Fibroblast of lung (primary cell): ENCODE results near the gene PIAS4. TPM values are rescaled to one million over a fixed set of nuclear protein-coding genes. Genes with fewer than 3 reads are reported as not detected.

Experiments
- DNase-seq, 2 donors: peaks; one replicate each; pipeline versions ENCODE4 v3.0.0 to v3.0.0-alpha.2; 2010; ENCODE audit warnings: low read depth in 2 of 2
- H2AFZ ChIP-seq: 2 replicates; pipeline ENCODE4 v1.5.1; 2012; ENCODE audit warnings: low read length, control low read depth, inconsistent platforms
- H3K27ac ChIP-seq: 2 replicates; pipeline ENCODE4 v1.5.1; 2011; ENCODE audit warnings: low read length, control low read depth; ENCODE audit not compliant: insufficient read depth
- H3K27me3 ChIP-seq: 2 replicates; pipeline ENCODE4 v1.5.1; 2011; ENCODE audit warnings: mild to moderate bottlenecking, low read length; ENCODE audit not compliant: control insufficient read depth, insufficient read depth
- H3K36me3 ChIP-seq: 2 replicates; pipeline ENCODE4 v1.5.1; 2011; ENCODE audit warnings: low read length; ENCODE audit not compliant: control insufficient read depth, insufficient read depth
- H3K4me1 ChIP-seq: 2 replicates; pipeline ENCODE4 v1.5.1; 2011; ENCODE audit warnings: low read length; ENCODE audit not compliant: control insufficient read depth, insufficient read depth; ENCODE audit errors: extremely low read depth
- H3K4me2 ChIP-seq: 2 replicates; pipeline ENCODE4 v1.5.1; 2011; ENCODE audit warnings: low read length, control low read depth; ENCODE audit not compliant: insufficient read depth; ENCODE audit errors: extremely low read depth
- H3K4me3 ChIP-seq, 4 experiments: fragments of 200-600 bp in 1 of 4; sonication (generic) in 1 of 4; replicated peaks in 1 of 4; 2 replicates each; pipeline ENCODE4 v1.5.1; 2011 to 2016; ENCODE audit warnings: low read length in 4 of 4, low read depth in 3 of 4, mild to moderate bottlenecking in 3 of 4, control low read depth in 2 of 4, inconsistent platforms in 1 of 4, mixed read lengths in 1 of 4; ENCODE audit not compliant: insufficient read depth in 1 of 4; ENCODE audit errors: control extremely low read depth in 1 of 4
- H3K79me2 ChIP-seq: 2 replicates; pipeline ENCODE4 v1.5.1; 2012; ENCODE audit warnings: mild to moderate bottlenecking, low read length, inconsistent platforms; ENCODE audit not compliant: control insufficient read depth, insufficient read depth
- H3K9ac ChIP-seq: 2 replicates; pipeline ENCODE4 v1.5.1; 2011; ENCODE audit warnings: mild to moderate bottlenecking, low read length, control low read depth; ENCODE audit not compliant: insufficient read depth
- H3K9me3 ChIP-seq: 2 replicates; pipeline ENCODE4 v1.5.1; 2012; ENCODE audit warnings: low read depth, low read length; ENCODE audit not compliant: control insufficient read depth, insufficient read depth
- H4K20me1 ChIP-seq: 2 replicates; pipeline ENCODE4 v1.5.1; 2011; ENCODE audit warnings: low read length; ENCODE audit not compliant: control insufficient read depth, insufficient read depth; ENCODE audit errors: extremely low read depth
- CTCF ChIP-seq, 2 donors: IDR thresholded peaks in 1 of 2; conservative IDR thresholded peaks in 1 of 2; 1 replicate in 1 of 2; 2 replicates in 1 of 2; pipeline ENCODE4 v1.5.1; 2011 to 2012; ENCODE audit warnings: low read length in 2 of 2, control low read depth in 1 of 2, inconsistent platforms in 1 of 2, low read depth in 1 of 2, mild to moderate bottlenecking in 1 of 2
- EZH2 ChIP-seq: IDR thresholded peaks from 2 replicates; pipeline ENCODE4 v1.5.1; 2012; ENCODE audit warnings: low read length, control low read depth, mild to moderate bottlenecking; ENCODE audit errors: missing control alignments
- polyA plus RNA-seq, 2 donors: library from polyadenylated mRNA; depleted of rRNA in 1 of 2; stranded (reverse) in 1 of 2; unstranded in 1 of 2; fragments of >200 nt; gene quantifications; 2 replicates each; pipeline ENCODE4 v1.2.1, GENCODE V29; 2011 to 2012; ENCODE audit warnings: missing spikeins in 1 of 2
- total RNA-seq: library from RNA; depleted of rRNA; stranded (reverse); fragments of >200 nt; gene quantifications from 2 replicates; pipeline ENCODE4 v1.2.1, GENCODE V29; 2014

Gene PIAS4
- total and polyA plus RNA-seq, 2 donors (not counting 1 experiment from before 2014, with no cell fraction given) = 6.6 to 14.9 TPM

GRCh38 chr19:3970808-3971598 lies 36.5 kb upstream of the PIAS4 start, which contains the start of gene DAPK3:
DAPK3 (minus strand) TSS chr19:3971099; CDS start chr19:3969735, 1,364 bp downstream.
- no peak within 1 kb of the TSS for H2AFZ ChIP-seq
- peaks cover 18% of the 10 kb centered on the region for H3K36me3 ChIP-seq
- H3K4me2 ChIP-seq = peak within 1 kb of the TSS; percentile 95
- H4K20me1 ChIP-seq = no peaks in the 10 kb centered on the region
- H3K9ac ChIP-seq = peak within 1 kb of the TSS; percentile 96
- peak within 1 kb of the TSS; percentile 97 for H3K27ac ChIP-seq
- H3K4me1 ChIP-seq = peaks cover 15% of the 10 kb centered on the region
- no peaks in the 10 kb centered on the region for H3K27me3 ChIP-seq
- H3K4me3 ChIP-seq = peak within 1 kb of the TSS; percentile 62 to 92 (median 86)
- DNase-seq = peak; percentile 97
- peaks cover 43% of the 10 kb centered on the region for H3K79me2 ChIP-seq
- no peak for TF ChIP-seq EZH2
- no peak for TF ChIP-seq CTCF (conservative IDR thresholded peaks at IDR 0.05 in 1 of 2, IDR thresholded peaks at IDR 0.05 in 1 of 2; ENCODE audit: low read depth in 1 of 2, low read length in 2 of 2)
- no peaks in the 10 kb centered on the region for H3K9me3 ChIP-seq

DNA sequence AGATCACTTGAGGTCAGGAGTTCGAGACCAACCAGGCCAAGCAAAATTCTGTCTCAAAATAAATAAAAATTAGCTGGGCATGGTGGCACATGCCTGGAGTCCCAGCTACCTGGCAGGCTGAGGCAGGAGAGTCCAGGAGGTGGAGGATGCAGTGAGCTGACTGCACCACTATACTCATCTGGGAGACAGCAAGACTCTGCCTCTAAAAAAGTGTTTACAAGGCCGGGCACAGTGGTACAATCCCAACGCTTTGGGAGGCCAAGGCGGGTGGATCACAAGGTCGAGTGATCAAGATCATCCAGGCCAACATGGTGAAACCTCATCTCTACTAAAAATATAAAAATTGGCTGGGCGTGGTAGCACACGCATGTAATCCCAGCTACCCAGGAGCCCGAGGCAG lies 32.4 kb upstream of the PIAS4 start:
- no peak overlapping the region for H3K9ac ChIP-seq
- no peak for TF ChIP-seq EZH2
- no peak for TF ChIP-seq CTCF (conservative IDR thresholded peaks at IDR 0.05 in 1 of 2, IDR thresholded peaks at IDR 0.05 in 1 of 2; ENCODE audit: low read depth in 1 of 2, low read length in 2 of 2)
- peaks cover 3% of the 10 kb centered on the region for H4K20me1 ChIP-seq
- H3K9me3 ChIP-seq = no peaks in the 10 kb centered on the region
- H3K27ac ChIP-seq = no peak overlapping the region
- no peaks in the 10 kb centered on the region for H3K27me3 ChIP-seq
- DNase-seq = no peak
- peaks cover 50% of the 10 kb centered on the region for H3K79me2 ChIP-seq
- H3K4me2 ChIP-seq = no peak overlapping the region
- H3K4me1 ChIP-seq = no peaks in the 10 kb centered on the region
- H2AFZ ChIP-seq = no peak overlapping the region
- no peak overlapping the region for H3K4me3 ChIP-seq
- H3K36me3 ChIP-seq = peaks cover 42% of the 10 kb centered on the region

DNA sequence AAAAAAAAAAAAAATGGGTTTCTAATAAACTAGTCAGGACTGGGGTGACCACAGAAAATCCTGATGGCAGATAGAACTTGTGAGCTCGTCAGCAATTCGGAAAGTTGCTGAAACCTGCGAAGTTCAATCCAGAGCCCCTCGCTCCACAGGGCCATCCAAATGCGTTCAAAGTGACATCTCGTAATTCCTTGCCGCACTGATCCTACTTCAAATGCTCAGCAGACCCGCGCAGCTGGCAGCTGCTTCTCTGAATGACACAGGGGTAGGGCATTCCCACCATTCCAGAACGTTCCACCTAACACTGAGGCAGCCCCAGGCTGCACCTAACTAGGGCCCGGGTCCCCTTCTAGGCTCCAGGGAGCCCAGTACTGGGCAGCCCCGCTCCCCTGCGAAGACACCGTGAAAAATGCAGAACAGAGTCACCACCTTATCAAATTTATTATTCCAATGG lies 31.9 kb upstream of the PIAS4 start:
- H3K9me3 ChIP-seq = no peaks in the 10 kb centered on the region
- no peak overlapping the region for H3K27ac ChIP-seq

More for the DNA sequence above, 31.9 kb upstream of the PIAS4 start:
- H3K36me3 ChIP-seq = peaks cover 47% of the 10 kb centered on the region
- H4K20me1 ChIP-seq = peaks cover 3% of the 10 kb centered on the region
- no peak overlapping the region for H2AFZ ChIP-seq
- no peak overlapping the region for H3K4me2 ChIP-seq
- no peak overlapping the region for H3K4me3 ChIP-seq
- no peak for DNase-seq
- H3K27me3 ChIP-seq = no peaks in the 10 kb centered on the region
- no peak overlapping the region for H3K9ac ChIP-seq
- H3K4me1 ChIP-seq = no peaks in the 10 kb centered on the region
- TF ChIP-seq EZH2 = no peak
- H3K79me2 ChIP-seq = peaks cover 50% of the 10 kb centered on the region
